Inflammatory macrophage treated with lipopolysaccharide for 1 hour (primary cell): ENCODE measurements around the gene CLEC3A.
A peak's percentile ranks its signal among the peaks of the same experiment; 100 is the strongest.
"Not testable (repeated sequence)": the region's sequence is repeated elsewhere in the genome, so short reads cannot be mapped to it uniquely, and the experiment has no call there.

ENCODE experiments used
- DNase-seq, 2 donors: peaks; one replicate each; pipeline ENCODE4 v3.0.0-alpha.2; 2020 to 2022

The CLEC3A gene

GRCh38 chr16:78034530-78034929 lies 12.2 kb downstream of the CLEC3A start:
- DNase-seq, result no peak

DNA sequence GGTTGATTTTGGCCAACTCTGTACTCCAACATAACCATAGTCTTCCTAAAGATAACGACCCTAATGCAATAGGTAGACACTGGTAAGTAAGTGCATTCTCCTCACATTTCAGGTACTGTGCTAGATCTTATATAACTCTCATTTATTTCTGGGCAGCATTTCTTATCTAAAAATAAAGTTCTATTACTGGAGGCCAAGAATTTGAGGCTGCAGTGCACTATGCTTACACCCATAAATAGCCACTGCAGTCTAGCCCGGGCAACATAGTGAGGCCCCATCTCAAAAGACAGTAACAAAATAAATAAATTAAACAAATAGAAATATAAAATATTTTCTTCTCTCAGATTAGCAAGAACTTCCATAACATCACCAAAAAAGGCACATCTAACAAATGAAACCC lies 12.7 kb downstream of the CLEC3A start:
- DNase-seq, result no peak

- DNase-seq, result no peak
These were observed 18.0 kb downstream of the CLEC3A start for GRCh38 chr16:78040396-78040795.

DNA sequence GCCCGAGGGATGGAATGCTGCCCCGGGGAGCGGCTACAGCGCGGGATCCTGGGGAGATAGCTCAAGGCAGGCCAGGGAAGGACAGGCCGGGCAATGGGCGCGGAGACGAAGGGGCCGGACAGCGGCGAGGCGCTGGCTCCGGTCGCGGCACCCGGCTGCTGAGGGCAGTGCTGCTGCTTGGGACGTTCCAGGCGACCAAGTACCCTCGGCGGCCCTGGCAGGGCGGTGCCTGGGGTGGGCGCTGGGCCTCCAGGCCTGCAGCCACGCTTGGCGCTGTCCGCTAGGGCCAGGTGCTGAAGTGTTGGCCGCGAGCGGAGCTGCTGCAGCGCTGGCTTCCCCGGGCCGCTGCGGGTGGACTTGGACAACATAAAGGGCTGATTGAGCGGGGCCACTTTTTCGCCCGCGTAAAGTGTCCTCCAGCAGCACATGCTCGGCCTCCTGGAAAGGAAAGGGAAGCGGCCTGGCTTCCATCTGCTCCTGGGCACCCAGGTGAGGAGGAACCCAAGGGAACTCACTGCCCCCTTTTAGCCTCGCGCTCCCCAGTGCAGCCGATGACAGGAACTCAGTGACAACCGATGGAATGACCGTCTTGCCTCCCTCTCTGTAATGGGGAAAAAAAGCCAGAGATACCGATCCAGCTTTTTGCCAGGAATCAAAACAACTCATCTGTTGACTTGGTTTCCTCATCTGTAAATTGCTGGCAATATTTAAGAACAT lies 23.7 kb downstream of the CLEC3A start:
- peak; percentile 6 to 31 for DNase-seq

GRCh38 chr16:78048319-78048718 lies 26.0 kb downstream of the CLEC3A start:
- DNase-seq, result no peak

- DNase-seq, result no peak
These were observed 28.5 kb downstream of the CLEC3A start for GRCh38 chr16:78050734-78051400.

DNA sequence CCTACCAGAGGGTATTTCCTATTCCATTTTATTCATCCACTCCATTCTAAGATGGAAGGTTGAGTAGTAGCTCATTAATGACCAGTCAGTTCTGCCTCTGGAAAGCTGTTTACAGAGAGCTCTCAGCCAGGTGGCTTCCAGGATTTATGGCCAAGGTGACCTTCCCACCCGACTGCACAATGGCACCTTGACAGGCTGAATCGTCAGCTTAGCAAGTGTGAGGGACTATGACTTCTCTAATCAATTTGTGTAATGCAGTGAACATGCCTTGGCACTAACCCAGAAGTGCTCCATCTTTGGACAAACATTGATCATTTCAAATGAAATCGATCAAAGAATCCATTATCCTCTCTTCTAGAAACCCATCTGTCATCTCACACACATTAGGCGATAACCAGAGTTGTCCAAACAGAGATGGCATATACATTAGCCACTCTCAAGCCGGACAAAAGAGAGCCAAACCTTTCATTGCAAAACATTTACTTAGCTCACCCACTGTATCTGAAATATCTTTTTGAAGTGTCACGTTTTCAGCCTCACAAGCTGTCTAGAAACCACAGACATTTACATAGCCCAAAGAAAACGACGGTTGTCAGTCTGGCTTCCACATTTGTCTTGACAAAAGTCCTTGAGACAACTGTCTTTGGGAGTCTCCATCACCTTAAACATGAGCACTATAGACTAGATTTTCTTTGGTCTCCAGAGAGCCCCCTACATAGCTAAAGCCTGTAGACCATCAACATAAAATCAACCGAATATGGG lies 35.6 kb downstream of the CLEC3A start:
- no peak for DNase-seq

- DNase-seq, result not testable (repeated sequence)
These were observed 37.5 kb downstream of the CLEC3A start for GRCh38 chr16:78059806-78060205.

DNA sequence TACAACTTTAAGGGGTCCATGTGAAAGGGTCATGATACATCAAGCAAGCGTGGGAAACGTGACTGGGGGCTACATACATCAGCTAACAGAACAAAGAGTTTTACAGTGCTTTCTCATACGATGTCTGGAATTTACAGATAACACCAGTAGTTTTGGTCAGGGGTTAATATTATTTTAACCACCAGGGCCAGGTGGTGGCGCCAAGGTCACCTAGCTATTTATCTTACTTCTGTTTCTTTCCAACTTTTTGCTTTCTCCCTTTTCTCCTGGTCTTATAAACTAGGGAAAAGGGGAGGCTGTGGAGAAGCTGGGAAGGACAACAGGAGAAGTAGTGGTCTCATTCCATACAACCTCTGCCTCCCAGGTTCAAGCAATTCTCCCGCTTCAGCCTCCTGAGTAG lies 37.9 kb downstream of the CLEC3A start:
- no peak for DNase-seq

- no peak for DNase-seq
These were observed 38.5 kb downstream of the CLEC3A start for GRCh38 chr16:78060809-78061208.

- DNase-seq, result no peak
These were observed 43.0 kb downstream of the CLEC3A start for GRCh38 chr16:78065319-78065718.

- DNase-seq, result no peak
These were observed 47.6 kb downstream of the CLEC3A start for GRCh38 chr16:78069913-78070312.

DNA sequence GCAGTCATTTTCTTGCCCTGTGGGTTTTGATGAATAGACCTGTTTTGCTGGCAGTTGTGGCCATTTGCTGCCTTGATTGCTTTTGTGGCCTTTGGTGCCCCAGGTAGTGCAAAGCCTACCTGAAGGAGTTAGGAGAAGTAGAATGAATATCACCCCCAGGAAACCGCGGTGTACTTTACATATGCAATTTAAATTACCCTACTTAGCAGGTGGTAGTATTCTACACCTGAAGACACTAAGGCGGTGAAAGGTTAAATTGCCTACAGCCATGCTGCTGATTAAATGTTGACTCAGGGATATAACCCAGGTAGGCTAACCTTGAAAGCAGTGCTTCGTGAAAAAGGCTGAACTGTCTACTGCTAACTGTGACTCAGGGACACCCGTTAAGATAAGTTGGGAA lies 49.9 kb downstream of the CLEC3A start:
- DNase-seq, result no peak

GRCh38 chr16:78075800-78076199 lies 53.5 kb downstream of the CLEC3A start:
- no peak for DNase-seq

DNA sequence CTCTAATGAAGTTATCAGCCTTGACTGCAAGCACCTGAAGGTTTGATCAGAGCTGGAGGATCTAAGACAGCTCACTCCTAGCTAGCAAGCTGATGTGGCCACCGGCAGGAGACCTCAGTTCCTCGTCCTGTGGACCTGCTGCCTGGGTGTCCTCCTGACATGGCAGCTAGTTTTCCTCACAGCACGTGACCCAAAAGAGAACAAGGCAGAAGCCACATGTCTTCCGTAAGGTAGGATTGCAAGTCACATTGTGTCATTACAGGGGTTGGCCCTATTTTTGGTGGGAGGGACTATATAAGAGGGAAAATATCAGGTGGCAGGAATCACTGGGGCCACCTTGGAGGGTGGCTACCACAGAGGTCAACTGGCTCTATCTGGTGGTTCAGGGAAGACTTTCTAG lies 59.0 kb downstream of the CLEC3A start:
- DNase-seq, result no peak
